NCI-H446 (cell line): ENCODE data around the gene BCAS2.

Experiments used
- DNase-seq, 2 experiments: peaks; one replicate each; lab custom pipeline; 2025; lab: John Stamatoyannopoulos, UW

BCAS2 gene

DNA sequence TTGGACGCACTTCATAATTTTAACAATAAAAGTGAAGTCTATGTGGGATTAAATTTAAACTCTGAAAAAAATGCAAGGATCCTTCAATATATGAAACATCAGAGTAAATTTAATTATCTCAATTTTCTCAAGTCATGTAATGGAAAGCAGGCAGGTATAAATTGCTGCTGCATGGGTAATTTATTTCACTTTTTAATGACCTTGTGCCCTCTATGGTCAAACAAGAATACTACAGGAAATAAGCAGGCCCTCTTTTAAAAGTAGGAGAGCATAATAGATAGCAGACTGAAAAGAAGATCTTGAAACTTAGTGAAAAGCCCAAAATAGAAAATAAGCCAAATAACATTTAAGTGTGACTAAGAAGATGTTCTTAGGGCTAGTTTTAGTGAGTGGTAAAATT lies 22.9 kb downstream of the BCAS2 start:
- peak in 1 of 2 experiments; percentile 6 for DNase-seq

DNA sequence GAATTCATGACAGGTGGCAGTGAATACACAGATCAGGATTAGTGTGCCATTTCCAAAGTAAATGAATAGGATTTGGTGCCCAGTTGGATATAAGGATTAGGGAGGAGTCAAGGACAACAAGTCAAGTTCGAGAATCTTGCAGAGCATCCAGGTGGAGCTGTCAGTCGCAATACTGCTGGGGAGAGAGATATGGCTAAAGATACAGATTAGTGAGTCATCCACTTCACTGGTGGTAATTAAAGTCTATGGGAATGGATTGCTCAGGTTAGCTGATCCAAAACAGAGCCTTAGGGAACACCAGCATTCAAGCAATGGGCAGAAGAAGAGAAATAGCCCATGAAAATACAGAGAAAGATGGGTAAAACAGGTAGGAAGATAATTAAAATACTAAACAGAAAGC lies 26.8 kb downstream of the BCAS2 start:
- DNase-seq, result no peak

DNA sequence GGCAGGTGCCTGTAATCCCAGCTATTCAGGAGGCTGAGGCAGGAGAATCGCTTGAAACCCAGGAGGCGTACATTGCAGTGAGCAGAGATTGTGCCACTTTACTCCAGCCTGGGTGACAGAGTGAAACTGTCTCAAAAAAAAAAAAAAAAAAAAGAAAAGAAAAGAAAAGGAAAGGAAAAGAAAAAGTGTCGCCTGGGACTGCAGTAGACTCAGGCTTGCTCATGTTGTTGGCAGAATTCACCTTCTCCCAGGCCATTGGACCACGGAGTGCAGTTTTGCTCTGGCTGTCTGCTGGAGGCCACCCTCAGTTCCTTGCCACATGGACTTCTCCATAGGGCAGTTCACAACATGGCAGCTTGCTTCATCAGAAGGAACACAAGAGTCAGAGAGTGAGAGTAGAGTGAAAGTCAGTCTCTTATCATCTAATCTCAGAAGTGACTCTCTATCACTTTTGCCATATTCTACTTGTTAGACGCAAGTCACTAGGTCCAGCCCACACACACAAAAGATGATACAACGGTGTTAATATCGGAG lies 29.2 kb downstream of the BCAS2 start:
- no peak for DNase-seq

DNA sequence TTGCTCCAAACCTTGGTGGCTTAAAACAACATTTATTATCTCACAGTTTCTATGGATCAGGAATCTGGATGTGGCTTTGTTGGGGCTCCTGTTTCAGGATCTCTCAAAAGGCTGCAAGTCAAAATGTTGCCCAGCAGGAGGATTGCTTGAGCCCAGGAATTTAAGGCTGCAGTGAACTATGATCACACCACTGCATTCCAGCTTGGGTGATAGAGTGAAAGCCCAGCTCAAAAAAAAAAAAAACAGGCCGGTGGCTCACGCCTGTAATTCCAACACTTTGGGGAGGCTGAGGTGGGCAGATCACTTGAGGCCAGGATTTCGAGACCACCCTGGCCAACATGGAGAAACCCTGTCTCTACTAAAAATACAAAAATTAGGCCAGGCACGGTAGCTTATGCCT lies 30.0 kb downstream of the BCAS2 start:
- no peak for DNase-seq

DNA sequence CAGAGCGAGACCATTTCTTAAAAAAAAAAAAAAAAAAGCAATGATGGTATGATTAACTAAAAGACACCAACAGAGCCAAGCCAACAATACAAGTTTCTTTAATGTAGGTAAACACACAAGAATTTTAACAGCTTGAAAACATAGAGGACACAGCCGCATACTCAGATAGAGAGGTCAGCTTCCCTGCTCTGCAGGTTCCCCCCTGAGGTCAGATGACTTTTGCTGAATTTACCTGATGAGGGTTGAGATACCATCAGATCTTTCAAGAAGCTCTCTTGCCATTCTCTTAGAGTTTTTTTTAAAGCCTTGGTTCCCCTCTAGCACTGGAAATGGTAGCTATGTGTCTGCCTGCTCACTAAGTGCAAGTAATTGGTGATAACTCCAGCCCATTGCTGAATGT lies 31.1 kb downstream of the BCAS2 start:
- no peak for DNase-seq

DNA sequence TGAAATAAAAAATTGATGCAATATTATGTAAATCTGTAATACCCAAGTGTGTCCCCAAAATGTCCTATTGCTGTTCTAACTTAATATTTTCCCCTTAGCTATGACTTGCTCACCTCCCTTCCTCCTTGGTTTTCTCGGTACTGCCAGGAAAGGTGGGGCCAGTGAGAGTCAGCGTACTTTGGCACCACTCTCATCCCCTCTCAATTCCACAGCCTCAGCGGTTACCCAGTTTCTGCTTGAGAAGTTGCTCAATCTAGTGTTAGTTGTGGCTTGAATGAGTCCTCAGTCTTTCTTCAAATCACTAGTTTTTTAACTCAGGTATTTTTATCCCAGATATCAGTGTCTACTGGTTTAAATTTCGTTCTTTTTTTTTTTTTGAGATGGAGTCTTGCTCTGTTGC lies 32.3 kb downstream of the BCAS2 start:
- no peak for DNase-seq

DNA sequence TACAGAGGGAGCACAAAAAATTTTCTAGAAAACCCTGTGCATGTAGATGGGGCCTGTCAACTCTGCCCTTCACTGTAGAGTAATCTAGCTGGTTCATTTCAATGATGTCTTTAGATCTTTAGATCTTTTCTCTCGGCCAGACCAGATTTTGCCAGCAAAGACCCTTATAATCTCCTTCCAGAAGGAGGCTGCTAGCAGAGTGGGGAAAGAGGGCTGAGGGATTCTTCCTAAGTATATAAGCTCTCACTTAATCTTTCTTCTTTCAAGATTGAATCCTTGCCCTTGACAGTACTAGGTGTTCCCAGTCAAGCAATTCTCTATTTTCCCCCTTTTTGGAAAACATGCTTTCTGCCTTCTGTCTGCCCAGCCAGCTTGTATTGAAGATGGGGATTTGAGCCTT lies 34.3 kb downstream of the BCAS2 start:
- no peak for DNase-seq

DNA sequence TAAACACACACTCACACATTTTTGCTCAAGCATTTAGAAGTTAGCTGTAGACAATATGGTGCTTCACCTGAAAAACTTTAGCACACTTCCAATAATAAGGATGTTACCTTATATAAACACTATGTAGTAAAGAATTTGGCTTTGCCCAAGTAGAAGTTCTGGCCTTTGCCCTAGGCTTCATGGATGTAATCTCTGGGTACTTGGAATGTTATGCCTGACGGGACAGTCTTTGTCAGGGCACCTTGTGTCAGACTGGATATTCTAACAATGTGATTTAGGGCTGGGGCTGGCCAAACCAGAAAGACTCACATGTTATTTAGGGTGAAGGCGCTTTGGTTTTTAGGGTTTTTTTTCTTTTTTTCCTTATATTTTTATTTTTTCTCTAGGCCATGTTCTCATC lies 35.6 kb downstream of the BCAS2 start:
- DNase-seq, result no peak

DNA sequence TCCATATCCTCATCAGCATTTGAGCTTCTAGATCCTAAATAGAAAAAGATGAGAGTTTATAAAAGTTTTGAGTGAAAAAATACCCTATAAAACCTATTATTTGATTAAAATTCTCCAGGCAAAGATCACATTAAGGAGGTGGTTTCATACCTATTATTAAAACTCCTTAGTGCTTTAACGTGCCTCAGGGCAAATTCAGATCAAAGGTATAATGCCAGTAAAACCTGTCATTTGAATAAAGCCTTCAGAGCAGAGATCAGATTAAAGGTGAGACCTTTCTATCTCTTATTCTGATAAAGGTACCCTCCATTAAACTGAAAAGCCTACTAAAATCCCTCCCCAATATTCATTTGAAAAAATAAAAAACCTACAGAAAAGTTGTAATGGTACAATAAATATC lies 36.1 kb downstream of the BCAS2 start:
- DNase-seq, result no peak

DNA sequence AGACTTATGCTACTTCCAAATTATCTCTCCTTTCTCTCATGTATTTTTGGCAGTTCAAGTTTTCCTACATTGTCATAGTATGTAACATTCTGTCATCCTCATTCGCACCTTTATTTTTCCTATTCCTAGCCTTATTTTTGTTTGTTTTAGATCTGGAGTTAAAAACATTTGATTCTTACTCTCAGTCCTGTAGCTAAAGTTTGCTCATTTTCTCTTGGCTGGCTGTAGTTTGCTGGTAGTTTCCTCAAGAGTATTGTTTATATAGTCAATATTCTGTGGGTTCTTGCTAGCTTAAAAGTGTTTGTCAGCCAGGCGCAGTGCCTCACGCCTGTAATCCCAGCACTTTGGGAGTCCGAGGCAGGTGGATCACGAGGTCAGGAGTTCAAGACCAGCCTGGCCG lies 40.6 kb downstream of the BCAS2 start:
- DNase-seq, result no peak

DNA sequence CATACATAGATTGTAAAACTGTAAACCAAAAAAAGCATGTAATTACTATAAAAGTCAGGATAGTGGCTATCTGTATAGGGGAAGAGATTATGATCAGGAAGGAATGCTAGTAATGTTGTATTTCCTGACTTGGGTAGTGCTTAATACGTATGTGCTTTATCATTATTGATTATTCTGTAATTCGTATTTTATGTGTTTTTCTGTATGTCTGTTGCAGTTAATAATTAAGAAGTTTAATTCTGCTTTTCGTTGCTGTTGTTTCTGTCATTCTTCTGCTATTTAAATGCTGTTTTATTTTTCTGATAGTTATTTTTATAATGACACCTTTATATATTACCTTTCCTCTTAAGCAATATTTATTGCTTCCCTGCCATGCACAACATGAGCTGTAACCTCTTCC lies 41.1 kb downstream of the BCAS2 start:
- no peak for DNase-seq

DNA sequence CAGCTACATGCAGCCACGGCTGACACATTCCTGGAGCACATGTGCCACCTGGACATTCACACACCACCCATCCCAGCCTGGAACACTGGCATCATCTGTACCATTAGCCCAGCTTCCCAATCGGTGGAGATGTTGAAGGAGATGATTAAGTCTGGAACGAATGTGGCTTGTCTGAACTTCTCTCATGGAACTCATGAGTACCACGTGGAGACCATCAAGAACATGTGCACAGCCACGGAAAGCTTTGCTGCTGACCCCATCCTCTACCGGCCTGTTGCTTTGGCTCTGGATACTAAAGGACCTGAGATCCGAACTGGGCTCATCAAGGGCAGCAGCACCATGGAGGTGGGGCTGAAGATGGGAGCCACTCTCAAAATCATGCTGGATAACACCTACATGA lies 45.4 kb downstream of the BCAS2 start:
- DNase-seq, result no peak

DNA sequence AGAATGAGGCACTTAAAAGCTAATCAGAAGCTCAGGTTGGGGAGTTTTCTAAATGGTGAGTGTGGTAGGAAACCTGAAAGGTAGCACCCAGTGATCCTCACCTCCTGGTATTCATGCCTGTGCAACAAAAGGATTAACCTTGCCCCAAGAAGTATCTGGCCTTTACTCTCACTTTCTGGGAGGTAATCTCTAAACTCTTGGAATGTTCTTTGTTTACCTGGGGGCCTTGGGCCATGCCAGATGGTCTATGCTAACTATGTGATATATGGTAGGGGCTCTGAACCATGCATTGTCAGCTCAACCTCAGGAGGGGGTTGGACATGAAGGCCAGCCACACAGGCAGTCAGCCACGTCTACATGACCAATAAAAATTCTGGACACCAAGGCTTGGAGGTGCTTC lies 46.0 kb downstream of the BCAS2 start:
- DNase-seq, result no peak

DNA sequence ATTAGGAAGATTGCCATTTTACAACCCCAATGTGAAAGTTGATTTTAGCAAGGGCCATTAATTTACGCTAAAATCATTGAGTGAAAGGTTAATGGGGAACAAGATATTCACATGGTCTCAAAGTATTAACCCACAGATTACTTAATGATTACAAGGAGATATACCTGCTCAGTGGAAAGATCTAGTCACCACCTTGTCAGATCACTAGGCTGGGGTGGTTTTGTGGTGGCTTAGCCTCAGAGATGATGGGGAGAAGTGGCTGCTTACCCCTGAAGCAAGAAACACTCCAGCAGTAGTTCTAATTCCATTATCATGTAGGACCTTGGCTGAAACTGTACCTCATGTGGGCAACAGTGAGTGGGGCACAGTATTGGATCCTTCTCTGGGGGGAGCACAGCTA lies 50.3 kb downstream of the BCAS2 start:
- DNase-seq, result no peak

DNA sequence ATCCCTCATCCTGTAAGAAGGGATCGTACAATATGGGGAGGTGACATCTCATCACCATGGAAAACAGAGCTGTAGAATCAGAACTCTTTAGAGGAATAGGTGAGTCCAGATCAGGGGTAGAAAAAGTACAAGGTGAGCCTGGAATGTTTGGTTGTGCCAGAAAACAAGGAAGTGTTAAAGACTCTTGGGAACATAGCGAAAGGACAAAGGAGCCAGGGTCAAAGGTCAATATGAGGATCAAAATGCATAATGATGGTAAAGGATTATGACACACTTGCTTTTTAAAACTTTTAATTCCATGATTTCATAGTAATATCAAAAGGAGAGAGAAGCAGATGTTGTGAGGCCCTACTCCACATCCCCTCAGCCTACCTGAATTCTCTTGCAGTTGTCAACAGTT lies 51.2 kb downstream of the BCAS2 start:
- DNase-seq, result no peak

DNA sequence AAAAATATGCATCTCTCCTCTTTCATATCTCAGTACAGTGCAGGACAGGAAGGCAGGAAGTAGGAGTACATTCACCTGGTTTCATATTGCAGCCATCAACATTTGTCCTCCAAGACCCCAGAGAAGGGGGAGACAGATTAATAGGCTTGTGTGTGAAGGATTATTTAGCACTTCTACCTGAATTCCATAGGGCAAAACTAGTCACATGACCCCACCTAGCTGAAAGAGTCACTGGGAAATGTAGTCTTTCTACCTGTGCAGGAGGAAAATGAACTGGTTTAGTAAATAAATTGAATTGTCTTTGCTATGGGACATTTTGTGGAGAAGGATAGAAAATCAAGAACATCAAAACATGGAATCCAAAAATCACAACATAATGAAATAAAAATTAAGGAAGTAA lies 56.5 kb downstream of the BCAS2 start:
- no peak for DNase-seq

DNA sequence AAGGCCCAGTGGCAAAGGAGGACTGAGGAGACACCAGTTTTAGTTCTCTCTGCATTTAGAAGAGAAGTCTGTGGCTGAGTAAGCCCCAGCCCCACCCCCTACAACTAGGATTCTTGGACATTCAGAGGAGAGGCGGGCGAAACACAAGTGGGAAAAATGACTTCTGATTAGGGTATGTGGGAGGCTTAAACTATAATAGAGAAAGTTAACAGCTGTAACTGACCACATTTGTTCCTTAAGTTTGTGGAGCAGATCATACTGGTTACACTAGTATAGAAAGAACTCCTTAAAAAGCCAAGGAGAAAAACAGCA lies 59.2 kb downstream of the BCAS2 start:
- DNase-seq, result no peak

DNA sequence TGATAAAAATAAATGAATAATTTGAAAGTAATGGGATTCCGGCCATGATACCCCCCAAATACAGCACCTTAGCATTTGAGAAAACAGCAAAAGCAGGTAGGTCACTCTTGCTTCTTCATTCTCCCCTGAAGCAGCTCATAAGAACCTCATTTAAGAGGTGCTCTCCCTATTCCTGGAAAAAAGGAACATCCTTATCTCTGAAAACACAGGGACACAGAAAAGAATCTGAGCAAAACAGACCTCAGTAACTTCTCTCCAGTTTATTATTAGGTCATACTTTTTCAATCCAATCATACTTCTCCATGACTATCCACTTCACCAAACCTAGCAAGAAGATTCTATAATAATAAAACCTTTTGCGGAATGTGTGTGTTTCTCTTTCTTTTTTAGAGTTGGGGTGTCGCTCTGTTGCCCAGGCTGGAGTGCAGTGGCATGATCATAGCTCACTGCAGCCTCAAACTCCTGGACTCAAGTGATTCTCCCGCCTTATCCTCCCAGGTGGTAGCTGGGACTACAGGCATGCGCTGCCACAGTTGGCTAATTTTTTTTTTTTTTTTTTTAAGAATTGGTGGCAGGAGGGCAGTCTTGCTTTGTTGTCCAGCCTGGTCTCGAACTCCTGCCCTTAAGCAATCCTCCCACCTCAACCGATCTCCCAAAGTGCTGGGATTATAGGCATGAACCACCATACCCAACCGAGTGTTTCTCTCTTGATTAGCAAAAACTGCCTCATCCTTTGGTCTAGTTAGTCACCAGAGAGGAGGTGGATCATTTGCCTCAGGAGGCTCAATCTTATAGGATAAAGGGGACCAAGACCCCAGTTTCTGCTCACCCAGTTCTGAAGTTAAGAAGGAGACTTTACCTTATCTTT lies 59.8 kb downstream of the BCAS2 start:
- no peak for DNase-seq
